Esophagus muscularis mucosa (tissue), 2 donors: Measurements from ENCODE around the gene PSAT1.

Experiments
- EP300 ChIP-seq: sonication (generic); formaldehyde crosslinking; IDR thresholded peaks from one replicate; pipeline ENCODE4 v1.6.1; 2017; ENCODE audit warnings: antibody characterized with exemption
- POLR2A ChIP-seq: fragments of 450-650 bp; IDR thresholded peaks from one replicate; pipeline ENCODE4 v1.6.1; 2017; ENCODE audit warnings: antibody characterized with exemption, moderate library complexity, mild to moderate bottlenecking, low read depth

- TF ChIP-seq POLR2A = no peak
- TF ChIP-seq EP300 = no peak
These were observed 18.1 kb upstream of the PSAT1 start for GRCh38 chr9:78278801-78279200.
